ENCODE measurements around the gene DAAM1.

DNA sequence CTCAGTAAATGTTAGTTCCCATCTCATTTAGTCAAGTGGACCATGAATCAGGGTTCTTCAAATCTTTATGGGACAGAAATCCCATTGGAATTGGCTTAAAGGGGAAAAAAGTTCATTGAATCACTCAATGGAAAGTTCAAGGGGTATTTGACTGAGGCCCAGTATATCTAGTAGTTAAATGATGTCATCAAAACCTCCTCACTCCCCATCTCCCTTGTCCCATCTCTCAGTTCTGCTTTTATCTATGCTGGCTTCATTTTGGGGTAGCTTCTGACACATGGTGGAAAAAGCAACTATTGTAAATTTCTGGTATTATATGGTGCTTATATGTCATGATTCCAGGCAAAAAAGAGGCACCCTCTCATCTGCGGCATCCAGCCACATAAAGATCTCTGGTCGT lies 51.9 kb downstream of the DAAM1 start:
- TF ChIP-seq, protein P1, sequence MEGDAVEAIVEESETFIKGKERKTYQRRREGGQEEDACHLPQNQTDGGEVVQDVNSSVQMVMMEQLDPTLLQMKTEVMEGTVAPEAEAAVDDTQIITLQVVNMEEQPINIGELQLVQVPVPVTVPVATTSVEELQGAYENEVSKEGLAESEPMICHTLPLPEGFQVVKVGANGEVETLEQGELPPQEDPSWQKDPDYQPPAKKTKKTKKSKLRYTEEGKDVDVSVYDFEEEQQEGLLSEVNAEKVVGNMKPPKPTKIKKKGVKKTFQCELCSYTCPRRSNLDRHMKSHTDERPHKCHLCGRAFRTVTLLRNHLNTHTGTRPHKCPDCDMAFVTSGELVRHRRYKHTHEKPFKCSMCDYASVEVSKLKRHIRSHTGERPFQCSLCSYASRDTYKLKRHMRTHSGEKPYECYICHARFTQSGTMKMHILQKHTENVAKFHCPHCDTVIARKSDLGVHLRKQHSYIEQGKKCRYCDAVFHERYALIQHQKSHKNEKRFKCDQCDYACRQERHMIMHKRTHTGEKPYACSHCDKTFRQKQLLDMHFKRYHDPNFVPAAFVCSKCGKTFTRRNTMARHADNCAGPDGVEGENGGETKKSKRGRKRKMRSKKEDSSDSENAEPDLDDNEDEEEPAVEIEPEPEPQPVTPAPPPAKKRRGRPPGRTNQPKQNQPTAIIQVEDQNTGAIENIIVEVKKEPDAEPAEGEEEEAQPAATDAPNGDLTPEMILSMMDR (IDR thresholded peaks at IDR 0.05) = no peak
- no peak for TF ChIP-seq POLR2A (IDR thresholded peaks at IDR 0.05)
